ENCODE measurements around the gene ARHGAP24.
"Not testable (repeated sequence)": the region's sequence is repeated elsewhere in the genome, so short reads cannot be mapped to it uniquely, and the experiment has no call there.

ARHGAP24 gene

DNA sequence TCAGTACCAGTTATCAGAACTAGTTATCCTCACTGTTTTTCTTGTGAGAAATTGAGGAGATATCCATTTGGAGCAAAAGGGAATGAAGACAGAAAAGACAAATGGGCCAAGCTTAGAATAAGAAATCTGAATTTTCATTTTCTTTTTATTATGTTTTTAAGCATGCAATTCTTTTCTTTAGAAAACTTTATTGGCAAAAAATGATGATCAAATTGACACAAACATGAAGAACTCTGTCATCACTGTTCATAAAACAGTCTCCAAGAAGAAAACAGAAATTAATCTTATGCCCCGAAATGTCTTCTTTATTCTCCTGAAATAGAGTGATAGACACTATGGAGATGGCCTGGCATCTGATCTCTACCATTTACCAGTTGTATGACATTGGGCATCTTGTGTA is 139.0 kb downstream of the ARHGAP24 start:
- in situ Hi-C loops (cut with MboI; ENCODE audit: low pct_unique_long_range_greater_than_20kb, low sequenced_read_pairs), result no loop called here
- no peak for DNase-seq

DNA sequence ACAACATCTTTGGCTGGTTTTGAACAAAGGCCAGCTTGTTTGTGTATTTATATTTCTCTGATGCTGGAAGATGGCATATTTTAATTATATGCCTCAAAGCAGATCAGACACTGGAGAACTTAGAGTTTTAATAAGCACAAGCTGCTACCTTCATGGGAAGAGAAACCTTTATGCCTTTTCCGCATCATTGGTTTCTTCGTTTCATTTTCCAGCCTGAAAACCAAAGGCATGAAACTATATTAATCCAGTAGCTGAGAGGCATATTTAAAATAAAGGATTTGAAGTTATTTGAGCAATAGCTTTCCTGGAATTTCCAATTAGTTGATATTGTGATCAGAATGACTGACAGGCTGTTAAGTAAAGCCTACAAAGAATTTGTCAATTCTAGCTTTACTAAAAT is 141.0 kb downstream of the ARHGAP24 start:
- in situ Hi-C loops (cut with MboI; ENCODE audit: low pct_unique_long_range_greater_than_20kb, low sequenced_read_pairs), result no loop called here
- no peak for DNase-seq

GRCh38 chr4:85617202-85617601 is 142.3 kb downstream of the ARHGAP24 start:
- no peak for DNase-seq
- in situ Hi-C loops (cut with MboI; ENCODE audit: low pct_unique_long_range_greater_than_20kb, low sequenced_read_pairs), result no loop called here

GRCh38 chr4:85632981-85633380 is 158.0 kb downstream of the ARHGAP24 start:
- in situ Hi-C loops (cut with MboI; ENCODE audit: low pct_unique_long_range_greater_than_20kb, low sequenced_read_pairs), result no loop called here
- no peak for DNase-seq

DNA sequence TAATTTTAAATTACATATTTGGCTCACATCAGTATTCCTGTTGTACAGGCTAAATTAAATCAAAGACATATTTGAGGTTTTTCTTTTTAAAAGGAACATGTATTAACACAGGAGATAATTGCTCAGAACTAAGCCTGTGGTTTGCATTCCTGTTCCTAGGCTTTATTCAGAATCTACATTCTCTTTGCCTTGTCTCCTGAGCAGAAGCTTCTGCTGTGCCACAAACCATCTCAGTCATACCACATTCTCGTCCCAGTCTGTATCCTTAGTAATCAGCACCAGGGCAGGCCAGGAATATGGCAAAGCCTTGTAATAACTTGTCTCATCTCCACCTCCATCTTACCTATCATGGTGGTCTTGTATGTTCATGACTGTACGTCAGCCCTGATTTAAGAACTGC is 162.8 kb downstream of the ARHGAP24 start:
- no peak for DNase-seq
- in situ Hi-C loops (cut with MboI; ENCODE audit: low pct_unique_long_range_greater_than_20kb, low sequenced_read_pairs), result no loop called here

DNA sequence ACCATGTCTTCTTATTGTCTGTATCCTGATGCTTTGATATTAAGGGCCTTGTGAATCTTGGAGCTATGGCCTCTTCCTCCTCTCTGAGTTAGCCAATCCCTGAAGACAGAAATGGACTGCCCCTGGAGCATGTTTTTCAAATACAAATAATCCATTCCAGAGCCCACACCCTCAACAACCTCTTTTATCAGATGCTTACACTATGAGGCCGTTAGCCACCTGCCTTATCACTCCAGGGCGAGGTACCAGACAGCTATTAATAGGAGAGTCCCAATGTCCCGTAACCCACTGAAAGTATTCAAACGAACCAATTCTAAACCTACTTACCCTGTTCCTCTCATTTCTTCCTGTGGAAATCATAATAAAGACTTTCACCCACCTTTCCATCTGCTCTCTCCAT is 165.0 kb downstream of the ARHGAP24 start:
- no peak for DNase-seq
- in situ Hi-C loops (cut with MboI; ENCODE audit: low pct_unique_long_range_greater_than_20kb, low sequenced_read_pairs), result no loop called here

- no peak for DNase-seq
- in situ Hi-C loops (cut with MboI; ENCODE audit: low pct_unique_long_range_greater_than_20kb, low sequenced_read_pairs), result no loop called here
Observed at GRCh38 chr4:85642356-85643100, 167.6 kb downstream of the ARHGAP24 start.

DNA sequence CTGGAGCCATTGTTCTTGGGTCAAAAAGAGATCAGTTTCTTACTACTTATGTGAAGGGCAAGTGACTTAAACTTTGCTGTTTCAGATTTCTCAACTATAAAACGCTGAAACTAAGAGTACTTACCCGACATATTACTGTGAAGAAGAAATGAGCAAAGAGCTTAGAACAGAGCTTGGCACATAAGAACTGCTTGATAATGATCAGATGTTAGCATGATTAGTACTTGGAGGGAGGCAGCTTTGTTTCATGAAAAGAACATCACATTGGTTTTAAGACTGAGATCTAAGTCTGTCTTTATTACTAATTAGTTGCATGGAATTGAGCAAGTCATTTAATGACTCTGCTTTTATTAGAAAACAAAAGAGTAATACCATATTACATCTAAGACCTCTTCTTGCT is 169.1 kb downstream of the ARHGAP24 start:
- no peak for DNase-seq
- in situ Hi-C loops (cut with MboI; ENCODE audit: low pct_unique_long_range_greater_than_20kb, low sequenced_read_pairs), result no loop called here

- no peak for DNase-seq
- in situ Hi-C loops (cut with MboI; ENCODE audit: low pct_unique_long_range_greater_than_20kb, low sequenced_read_pairs), result no loop called here
Observed at GRCh38 chr4:85650908-85651307, 176.0 kb downstream of the ARHGAP24 start.

GRCh38 chr4:85656759-85657505 is 182.0 kb downstream of the ARHGAP24 start:
- in situ Hi-C loops (cut with MboI; ENCODE audit: low pct_unique_long_range_greater_than_20kb, low sequenced_read_pairs), result no loop called here
- DNase-seq, result no peak

DNA sequence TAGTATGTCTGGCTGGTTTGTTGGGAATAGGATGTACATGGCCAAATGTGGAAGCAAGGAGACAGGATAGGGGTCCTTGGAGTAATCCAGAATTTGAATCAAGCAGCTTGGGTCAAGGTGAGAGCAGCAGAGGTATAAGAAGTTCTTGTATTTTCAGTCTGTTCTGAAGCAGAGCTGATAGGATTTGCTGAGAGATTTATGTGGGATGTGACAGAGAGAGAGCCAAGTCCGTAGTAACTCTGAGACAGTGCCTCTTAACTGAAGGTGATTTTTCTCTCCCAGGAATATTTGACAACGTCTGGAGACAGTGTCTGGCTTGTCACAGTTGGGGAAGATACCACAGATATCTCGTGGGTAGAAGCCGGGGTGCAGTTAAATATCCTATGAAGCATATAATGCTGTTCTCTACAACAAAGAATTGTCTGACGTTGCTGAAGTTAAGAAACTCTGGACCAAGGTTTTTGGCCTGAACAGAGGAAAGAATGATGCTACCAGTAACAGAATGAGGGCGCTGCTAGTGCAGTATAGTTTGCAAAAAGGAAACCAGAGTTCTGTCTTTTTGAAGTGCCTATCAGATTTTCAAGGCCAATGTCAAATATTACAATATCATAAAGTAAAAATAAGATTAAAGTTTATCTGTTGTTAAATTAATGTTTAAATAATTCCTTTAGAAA is 184.0 kb downstream of the ARHGAP24 start:
- in situ Hi-C loops (cut with MboI; ENCODE audit: low pct_unique_long_range_greater_than_20kb, low sequenced_read_pairs), result no loop called here
- no peak for DNase-seq

DNA sequence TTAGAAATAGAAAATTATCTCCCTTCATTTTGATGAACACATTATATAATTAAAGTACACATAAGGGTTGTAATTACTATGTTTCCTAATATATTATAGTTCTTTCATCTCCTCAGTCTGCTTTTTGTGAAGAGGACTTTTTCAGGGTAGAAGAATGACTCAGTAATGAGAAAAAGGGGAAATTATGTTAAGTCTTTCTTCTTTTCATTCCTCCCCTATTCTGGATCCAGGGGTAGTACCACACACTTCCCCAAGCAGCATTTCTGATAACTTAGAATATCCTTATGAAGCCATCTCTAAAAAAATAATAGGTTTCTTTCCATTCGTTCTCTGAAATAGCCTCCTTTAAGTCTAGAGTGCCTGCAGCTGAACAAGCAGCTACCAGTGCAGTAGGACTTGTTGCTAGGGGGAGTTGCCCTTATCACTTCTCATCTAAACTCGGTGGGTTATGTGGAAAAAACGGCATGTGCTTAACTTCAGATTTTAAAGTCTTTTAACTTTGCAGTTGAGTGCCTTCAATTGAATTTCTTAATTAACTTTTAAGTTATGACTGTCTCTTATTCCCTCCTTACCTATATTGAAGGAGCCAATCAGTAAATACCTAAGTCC is 184.8 kb downstream of the ARHGAP24 start:
- in situ Hi-C loops (cut with MboI; ENCODE audit: low pct_unique_long_range_greater_than_20kb, low sequenced_read_pairs), result no loop called here
- DNase-seq, result no peak

DNA sequence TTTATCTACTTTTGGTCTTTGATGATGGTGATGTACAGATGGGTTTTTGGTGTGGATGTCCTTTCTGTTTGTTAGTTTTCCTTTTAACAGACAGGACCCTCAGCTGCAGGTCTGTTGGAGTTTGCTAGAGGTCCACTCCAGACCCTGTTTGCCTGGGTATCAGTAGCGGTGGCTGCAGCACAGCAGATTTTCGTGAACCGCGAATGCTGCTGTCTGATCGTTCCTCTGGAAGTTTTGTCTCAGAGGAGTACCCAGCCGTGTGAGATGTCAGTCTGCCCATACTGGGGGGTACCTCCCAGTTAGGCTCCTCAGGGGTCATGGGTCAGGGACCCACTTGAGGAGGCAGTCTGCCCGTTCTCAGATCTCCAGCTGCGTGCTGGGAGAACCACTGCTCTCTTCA is 191.7 kb downstream of the ARHGAP24 start:
- DNase-seq; in situ Hi-C loops (cut with MboI; ENCODE audit: low pct_unique_long_range_greater_than_20kb, low sequenced_read_pairs): not testable (repeated sequence)

GRCh38 chr4:85669204-85669603 is 194.3 kb downstream of the ARHGAP24 start:
- in situ Hi-C loops (cut with MboI; ENCODE audit: low pct_unique_long_range_greater_than_20kb, low sequenced_read_pairs), result no loop called here
- no peak for DNase-seq

- DNase-seq, result no peak
- in situ Hi-C loops (cut with MboI; ENCODE audit: low pct_unique_long_range_greater_than_20kb, low sequenced_read_pairs), result no loop called here
Observed at GRCh38 chr4:85669992-85670548, 195.1 kb downstream of the ARHGAP24 start.

DNA sequence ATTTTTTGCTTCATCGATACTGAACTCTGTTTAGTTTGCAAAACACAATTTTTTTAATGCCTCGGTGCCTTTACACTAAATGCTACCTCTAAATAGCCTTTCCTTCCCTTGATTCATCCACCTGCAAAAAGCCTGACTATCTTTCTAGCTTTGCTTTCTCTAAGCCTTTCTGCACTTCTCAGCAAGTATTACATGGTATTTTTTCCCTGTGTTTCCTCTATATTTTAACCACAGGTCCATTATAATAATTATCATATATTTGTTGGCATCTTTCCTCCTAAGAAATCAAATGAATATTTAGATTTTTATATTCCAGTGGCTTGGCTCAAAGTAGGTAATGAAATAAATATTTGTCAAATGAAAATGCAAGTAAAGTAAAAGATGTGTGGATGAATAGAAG is 196.2 kb downstream of the ARHGAP24 start:
- in situ Hi-C loops (cut with MboI; ENCODE audit: low pct_unique_long_range_greater_than_20kb, low sequenced_read_pairs), result no loop called here
- no peak for DNase-seq

DNA sequence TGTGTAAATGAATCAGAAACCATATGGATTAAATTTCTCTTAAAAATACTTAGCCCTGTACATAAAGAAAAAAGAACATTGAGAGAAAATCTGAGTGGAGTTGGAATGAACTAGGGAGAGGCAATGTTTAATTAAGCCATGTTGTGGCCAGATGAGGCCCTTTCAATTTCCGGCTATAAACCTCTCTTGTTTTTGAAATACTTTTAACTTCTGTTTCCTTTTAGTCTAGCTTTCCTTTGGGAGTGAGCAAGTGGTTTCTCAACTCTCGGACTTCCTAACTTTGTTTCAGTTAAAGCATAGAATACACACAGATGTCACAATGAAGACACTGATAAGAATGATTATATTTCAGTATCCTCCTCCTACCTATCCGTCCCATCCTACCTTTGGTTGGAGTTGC is 197.2 kb downstream of the ARHGAP24 start:
- peak; percentile 12 for DNase-seq
- in situ Hi-C loops (cut with MboI; ENCODE audit: low pct_unique_long_range_greater_than_20kb, low sequenced_read_pairs), result no loop called here

GRCh38 chr4:85672959-85673358 is 198.0 kb downstream of the ARHGAP24 start:
- in situ Hi-C loops (cut with MboI; ENCODE audit: low pct_unique_long_range_greater_than_20kb, low sequenced_read_pairs), result no loop called here
- no peak for DNase-seq

DNA sequence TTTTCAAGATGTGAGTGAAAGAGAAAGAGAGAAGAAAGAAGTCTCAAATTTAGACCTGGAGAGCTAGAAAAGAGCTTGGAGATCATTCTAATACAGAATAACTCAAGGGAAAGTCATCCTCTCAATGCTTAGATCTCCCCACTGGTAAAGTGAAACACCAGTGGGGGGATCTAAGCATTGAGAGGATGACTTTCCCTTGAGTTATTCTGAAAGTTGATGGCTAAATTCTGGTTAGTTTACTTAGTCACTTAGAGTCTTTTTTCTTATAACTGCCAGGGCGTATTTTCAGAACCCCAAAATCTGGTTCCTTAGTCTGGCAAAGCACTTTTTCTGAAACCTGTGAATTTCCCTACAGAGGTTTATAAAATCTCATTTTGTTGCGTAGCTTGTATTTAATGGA is 198.6 kb downstream of the ARHGAP24 start:
- in situ Hi-C loops (cut with MboI; ENCODE audit: low pct_unique_long_range_greater_than_20kb, low sequenced_read_pairs), result no loop called here
- DNase-seq, result no peak

Data from KBM-7 (cell line).